LNCaP clone FGC (cell line): Measurements from ENCODE around the gene LMNB1.
"Not testable (repeated sequence)": the region's sequence is repeated elsewhere in the genome, so short reads cannot be mapped to it uniquely, and the experiment has no call there.

ENCODE experiments used
- DNase-seq: peaks from one replicate; pipeline ENCODE4 v3.0.0-alpha.2; 2011; ENCODE audit warnings: low read depth
- H3K4me3 ChIP-seq: 2 replicates; pipeline ENCODE4 v1.5.1; 2011; ENCODE audit warnings: mild to moderate bottlenecking, low read depth, low read length, control low read depth
- CTCF ChIP-seq: IDR thresholded peaks from 2 replicates; pipeline ENCODE4 v1.5.1; 2012; ENCODE audit warnings: mild to moderate bottlenecking; ENCODE audit not compliant: control insufficient read depth, insufficient read depth; ENCODE audit errors: extremely low read depth

Gene LMNB1

GRCh38 chr5:126851501-126852011 is 74.6 kb downstream of the LMNB1 start:
- no peak overlapping the region for H3K4me3 ChIP-seq
- DNase-seq = no peak
- TF ChIP-seq CTCF = no peak

GRCh38 chr5:126852091-126852571 is 75.2 kb downstream of the LMNB1 start:
- no peak overlapping the region for H3K4me3 ChIP-seq
- TF ChIP-seq CTCF = no peak
- DNase-seq = no peak

GRCh38 chr5:126852841-126853271 is 75.9 kb downstream of the LMNB1 start:
- no peak overlapping the region for H3K4me3 ChIP-seq
- no peak for DNase-seq
- TF ChIP-seq CTCF = no peak

- DNase-seq, H3K4me3 ChIP-seq: not testable (repeated sequence)
Measured at GRCh38 chr5:126853541-126854307, 76.8 kb downstream of the LMNB1 start.

- TF ChIP-seq CTCF = no peak
- DNase-seq = no peak
- no peak overlapping the region for H3K4me3 ChIP-seq
Measured at GRCh38 chr5:126854526-126855110, 77.7 kb downstream of the LMNB1 start.

- no peak for TF ChIP-seq CTCF
- no peak overlapping the region for H3K4me3 ChIP-seq
- no peak for DNase-seq
Measured at GRCh38 chr5:126855266-126855665, 78.3 kb downstream of the LMNB1 start.

- no peak overlapping the region for H3K4me3 ChIP-seq
- no peak for DNase-seq
- TF ChIP-seq CTCF = no peak
Measured at GRCh38 chr5:126857472-126858410, 80.8 kb downstream of the LMNB1 start.
